HFFc6 (cell line): ENCODE results near the gene CCR5. TPM values are rescaled to one million over a fixed set of nuclear protein-coding genes. Genes with fewer than 3 reads are reported as not detected.

Experiments
- DNase-seq: peaks from one replicate; pipeline ENCODE4 v3.0.0-alpha.2; 2018
- H3K27ac Mint-ChIP-seq: 2 replicates; pipeline ENCODE4 v1.8.0; 2020; ENCODE audit warnings: mild to moderate bottlenecking, mixed read lengths
- H3K27me3 Mint-ChIP-seq: 2 replicates; pipeline ENCODE4 v1.8.0; 2021; ENCODE audit warnings: mild to moderate bottlenecking, moderate library complexity, mixed read lengths; ENCODE audit not compliant: insufficient read depth
- H3K36me3 Mint-ChIP-seq: 2 replicates; pipeline ENCODE4 v1.8.0; 2021; ENCODE audit warnings: low read depth, mixed read lengths
- H3K4me1 Mint-ChIP-seq: 2 replicates; pipeline ENCODE4 v1.8.0; 2020; ENCODE audit warnings: low read depth, mixed read lengths
- H3K4me3 Mint-ChIP-seq: 2 replicates; pipeline ENCODE4 v1.8.0; 2020; ENCODE audit warnings: mild to moderate bottlenecking, moderate library complexity, mixed read lengths
- H3K9me3 Mint-ChIP-seq: 2 replicates; pipeline ENCODE4 v1.8.0; 2020; ENCODE audit warnings: mild to moderate bottlenecking, mixed read lengths
- total RNA-seq, 6 experiments: library from RNA; stranded (reverse); fragmentation: NEBNext Ultra II Directional; extraction: Animal tissue kit (Norgen Biotek cat#: 25700); gene quantifications; 2 replicates in 1 of 6; 3 replicates in 5 of 6; pipeline ENCODE4 v1.2.3, GENCODE V29; 2021
- TF ChIP-seq, protein P1 (sequence below): fragments of 200-600 bp; sonication (generic); IDR thresholded peaks from 2 replicates; pipeline ENCODE4 v1.5.0; 2021; ENCODE audit warnings: antibody characterized with exemption, mild to moderate bottlenecking

Gene CCR5
- total RNA-seq, 6 experiments from 2014 or later, result not detected

DNA sequence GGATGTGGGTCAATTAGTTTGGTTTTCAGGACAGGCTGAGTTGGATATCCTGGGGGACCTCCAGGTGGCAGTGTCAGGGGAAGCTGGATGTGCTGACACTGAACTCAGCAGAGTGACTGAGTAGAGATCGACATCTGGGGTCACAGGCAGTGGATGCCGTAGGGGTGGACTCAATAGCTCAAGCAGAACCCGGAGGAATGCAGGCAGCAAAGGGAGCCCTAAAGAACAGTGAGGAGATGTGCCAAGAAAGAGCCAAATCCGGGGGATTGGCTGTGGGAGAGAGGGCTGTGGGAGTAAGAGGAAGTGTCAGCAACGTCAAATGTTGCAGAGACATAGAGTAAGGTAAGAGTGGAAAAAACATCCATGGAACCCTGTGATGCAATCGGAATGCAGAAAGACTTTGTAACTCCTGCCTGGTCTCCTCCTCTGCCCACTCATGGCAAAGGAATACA is 24.5 kb downstream of the CCR5 start:
- Mint-ChIP-seq H3K27ac (no peak overlapping the region), H3K27me3 (peaks cover 20% of the 10 kb centered on the region), H3K4me3 (no peak overlapping the region), H3K4me1 (peaks cover 9% of the 10 kb centered on the region), H3K9me3 (no peaks in the 10 kb centered on the region), H3K36me3 (no peaks in the 10 kb centered on the region)
- TF ChIP-seq, protein P1, sequence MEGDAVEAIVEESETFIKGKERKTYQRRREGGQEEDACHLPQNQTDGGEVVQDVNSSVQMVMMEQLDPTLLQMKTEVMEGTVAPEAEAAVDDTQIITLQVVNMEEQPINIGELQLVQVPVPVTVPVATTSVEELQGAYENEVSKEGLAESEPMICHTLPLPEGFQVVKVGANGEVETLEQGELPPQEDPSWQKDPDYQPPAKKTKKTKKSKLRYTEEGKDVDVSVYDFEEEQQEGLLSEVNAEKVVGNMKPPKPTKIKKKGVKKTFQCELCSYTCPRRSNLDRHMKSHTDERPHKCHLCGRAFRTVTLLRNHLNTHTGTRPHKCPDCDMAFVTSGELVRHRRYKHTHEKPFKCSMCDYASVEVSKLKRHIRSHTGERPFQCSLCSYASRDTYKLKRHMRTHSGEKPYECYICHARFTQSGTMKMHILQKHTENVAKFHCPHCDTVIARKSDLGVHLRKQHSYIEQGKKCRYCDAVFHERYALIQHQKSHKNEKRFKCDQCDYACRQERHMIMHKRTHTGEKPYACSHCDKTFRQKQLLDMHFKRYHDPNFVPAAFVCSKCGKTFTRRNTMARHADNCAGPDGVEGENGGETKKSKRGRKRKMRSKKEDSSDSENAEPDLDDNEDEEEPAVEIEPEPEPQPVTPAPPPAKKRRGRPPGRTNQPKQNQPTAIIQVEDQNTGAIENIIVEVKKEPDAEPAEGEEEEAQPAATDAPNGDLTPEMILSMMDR, result no peak; the same call in 1 of the 2 replicates
- DNase-seq, result no peak

DNA sequence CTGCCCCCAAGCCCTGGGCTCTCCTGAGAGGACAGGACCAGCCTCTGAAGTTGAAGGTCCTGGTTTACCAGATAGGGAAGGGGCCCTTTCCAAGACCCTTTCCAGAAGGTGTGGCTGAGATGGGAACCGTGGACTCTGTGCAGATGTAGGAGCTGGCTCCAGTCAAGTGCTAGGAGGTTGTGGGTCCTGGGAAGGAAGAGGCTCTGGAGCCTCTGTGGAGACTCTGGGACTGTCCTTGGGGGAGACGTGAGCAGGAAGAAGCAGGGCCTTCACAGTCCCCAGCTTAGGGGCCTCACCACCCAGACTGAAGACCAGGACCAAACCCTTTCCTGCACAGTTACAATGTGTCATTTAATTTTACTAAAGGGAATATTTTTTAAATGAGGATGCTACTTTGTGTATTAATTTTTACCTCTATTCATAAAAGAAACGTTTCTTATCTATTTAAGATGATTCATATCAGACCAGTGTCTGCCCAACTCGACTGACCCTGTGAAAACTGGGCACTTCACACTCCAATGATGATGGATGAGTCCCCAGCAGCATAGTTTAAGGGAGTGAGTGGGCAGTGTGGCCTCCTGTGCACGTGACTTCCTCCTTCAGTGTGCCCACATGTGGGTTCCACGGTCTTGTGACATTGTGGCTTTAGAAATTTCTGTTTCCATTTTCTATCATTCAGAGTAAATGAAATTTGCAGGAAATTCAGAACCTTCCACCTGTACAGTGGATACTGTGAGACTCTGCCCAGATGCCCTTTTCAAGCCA is 25.2 kb downstream of the CCR5 start:
- Mint-ChIP-seq H3K9me3 (no peaks in the 10 kb centered on the region), H3K36me3 (no peaks in the 10 kb centered on the region), H3K4me3 (no peak overlapping the region), H3K4me1 (peaks cover 9% of the 10 kb centered on the region), H3K27me3 (peaks cover 20% of the 10 kb centered on the region), H3K27ac (no peak overlapping the region)
- TF ChIP-seq, protein P1, result no peak
- DNase-seq, result no peak

DNA sequence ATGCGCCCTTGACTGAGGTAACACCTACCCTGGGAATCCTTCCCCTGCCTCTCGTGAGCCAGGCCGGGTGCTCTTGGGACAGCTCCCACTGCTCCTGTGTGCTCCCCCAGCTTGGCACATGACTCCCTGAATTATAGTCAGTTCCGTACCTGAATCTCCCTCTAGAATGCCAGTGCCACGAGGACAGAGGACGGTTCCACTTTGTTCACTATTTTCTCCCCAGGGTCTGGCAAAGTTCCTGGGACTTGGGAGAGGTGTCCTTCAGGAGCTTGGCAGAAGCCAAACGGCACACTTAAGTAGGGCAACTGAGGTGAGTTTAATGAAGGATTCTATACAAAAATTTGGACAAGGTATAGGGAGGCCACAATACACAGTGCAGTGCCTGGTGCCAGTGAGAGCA is 26.4 kb downstream of the CCR5 start:
- Mint-ChIP-seq H3K4me1 (peaks cover 9% of the 10 kb centered on the region), H3K27me3 (peaks cover 20% of the 10 kb centered on the region), H3K27ac (no peak overlapping the region), H3K9me3 (no peaks in the 10 kb centered on the region), H3K4me3 (no peak overlapping the region), H3K36me3 (no peaks in the 10 kb centered on the region)
- DNase-seq, result no peak
- TF ChIP-seq, protein P1, result no peak

DNA sequence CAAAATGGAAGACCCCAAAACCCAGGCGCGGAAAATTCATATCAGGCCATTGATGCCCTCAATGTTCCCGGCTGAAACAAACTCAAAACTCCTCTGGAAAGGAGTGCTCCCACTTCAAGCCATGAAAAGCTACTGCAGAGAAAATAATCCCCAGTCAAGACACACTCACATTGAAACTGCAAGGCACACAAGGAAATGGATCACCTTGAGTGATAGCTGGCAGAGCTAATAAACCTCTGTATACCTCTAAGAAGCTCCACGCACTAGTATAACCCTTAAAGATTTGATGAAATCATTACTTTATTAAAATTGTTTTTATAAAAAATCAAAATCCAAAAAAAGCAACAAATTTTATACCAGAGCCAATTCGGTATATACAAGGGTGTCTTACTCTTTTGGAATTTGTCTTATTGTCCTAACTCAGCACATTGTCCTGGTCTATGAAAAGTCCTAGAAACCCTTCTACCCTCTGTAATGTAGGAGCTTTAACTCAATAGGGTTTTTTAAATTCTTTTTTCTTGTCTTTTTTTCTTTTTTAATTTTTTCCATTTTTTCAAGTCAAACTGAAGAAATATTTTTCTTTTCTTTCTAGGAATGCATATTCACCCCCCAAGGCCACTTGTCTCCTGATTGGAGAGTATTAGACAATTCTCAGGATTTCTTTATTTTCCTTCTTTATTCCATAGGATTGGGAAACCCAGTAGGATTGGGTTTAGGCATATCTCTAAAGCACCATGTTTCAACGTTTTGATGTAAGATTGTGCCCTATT is 27.6 kb downstream of the CCR5 start:
- H3K36me3 Mint-ChIP-seq, result no peaks in the 10 kb centered on the region
- no peak overlapping the region for H3K27ac Mint-ChIP-seq
- H3K4me3 Mint-ChIP-seq, result no peak overlapping the region
- peaks cover 15% of the 10 kb centered on the region for H3K27me3 Mint-ChIP-seq
- no peak for DNase-seq
- H3K4me1 Mint-ChIP-seq, result peaks cover 9% of the 10 kb centered on the region
- TF ChIP-seq, protein P1, result no peak
- H3K9me3 Mint-ChIP-seq, result peaks cover 4% of the 10 kb centered on the region; the same call in 1 of the 2 replicates

DNA sequence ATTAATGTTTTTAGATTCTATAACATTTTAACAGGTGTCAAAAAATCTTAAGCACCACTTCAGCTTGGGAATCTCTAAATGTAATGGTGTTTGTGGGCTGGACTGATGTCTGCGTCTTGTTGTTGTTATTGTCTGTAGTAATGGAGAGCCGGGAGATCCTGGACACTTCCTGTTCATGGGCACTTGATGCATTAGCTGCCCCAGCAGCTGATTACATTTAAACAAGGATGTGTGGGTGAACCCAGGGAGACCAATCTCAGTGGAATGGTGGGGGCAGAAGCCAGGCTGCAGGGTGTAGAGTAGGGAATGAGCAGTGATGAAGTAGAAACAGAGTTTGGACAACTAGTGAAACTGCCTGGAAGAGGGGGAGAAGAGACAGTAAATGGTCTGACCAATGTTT is 28.4 kb downstream of the CCR5 start:
- H3K27ac Mint-ChIP-seq, result no peak overlapping the region
- H3K36me3 Mint-ChIP-seq, result no peaks in the 10 kb centered on the region
- H3K4me1 Mint-ChIP-seq, result peaks cover 9% of the 10 kb centered on the region
- H3K27me3 Mint-ChIP-seq, result peaks cover 22% of the 10 kb centered on the region
- H3K9me3 Mint-ChIP-seq, result peaks cover 4% of the 10 kb centered on the region; the same call in 1 of the 2 replicates
- no peak for DNase-seq
- no peak overlapping the region for H3K4me3 Mint-ChIP-seq
- TF ChIP-seq, protein P1, result no peak
